GM19467 (cell line): Measurements from ENCODE around the gene HSD11B2.

Experiments
- ATAC-seq: cut with Tn5 transposase; IDR thresholded peaks from one replicate; pipeline ENCODE4 v1.9.1; 2021; ENCODE audit warnings: mild to moderate bottlenecking, moderate library complexity; ENCODE audit not compliant: unreplicated experiment

Gene HSD11B2

DNA sequence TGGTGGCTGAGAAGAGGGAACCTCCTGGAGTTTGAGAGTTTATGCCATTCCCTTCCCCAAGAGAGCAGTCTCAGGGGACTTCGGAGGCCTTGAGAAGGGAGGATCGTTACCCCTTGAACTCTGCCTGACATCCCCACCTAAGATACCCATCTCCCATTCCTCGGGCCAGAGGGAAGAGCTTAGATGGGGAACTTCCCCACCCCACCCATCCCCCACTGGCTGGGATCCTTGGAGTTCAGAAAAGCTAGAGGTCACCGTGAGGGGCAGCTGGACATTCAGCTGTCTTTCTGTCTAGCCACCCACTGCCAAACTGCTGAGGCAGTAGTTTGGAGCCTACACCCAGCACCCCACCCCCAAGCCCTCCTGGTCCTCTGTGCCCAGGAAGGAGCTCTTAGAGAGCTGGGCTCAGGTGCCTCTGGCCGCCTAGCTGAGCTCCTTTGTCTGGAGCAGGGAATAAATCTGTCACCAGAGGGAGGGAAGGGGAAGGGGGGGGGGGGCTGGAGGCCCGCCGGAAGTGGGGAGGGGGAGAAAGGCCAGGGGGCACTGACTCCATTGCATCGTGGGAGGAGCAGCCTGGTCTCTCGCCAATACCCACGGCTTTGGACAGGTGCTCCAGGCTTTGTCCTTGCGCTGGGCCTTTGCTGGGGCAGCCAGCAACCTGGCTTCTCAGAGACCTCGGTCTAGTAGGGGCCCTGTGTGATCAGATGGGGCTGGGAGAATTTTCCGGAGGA, 1.0 kb downstream of the HSD11B2 start:
- ATAC-seq, result no peak

- ATAC-seq, result no peak
Measured at GRCh38 chr16:67432506-67432890, 1.6 kb downstream of the HSD11B2 start.

- no peak for ATAC-seq
Measured at GRCh38 chr16:67433131-67433719, 2.3 kb downstream of the HSD11B2 start.

DNA sequence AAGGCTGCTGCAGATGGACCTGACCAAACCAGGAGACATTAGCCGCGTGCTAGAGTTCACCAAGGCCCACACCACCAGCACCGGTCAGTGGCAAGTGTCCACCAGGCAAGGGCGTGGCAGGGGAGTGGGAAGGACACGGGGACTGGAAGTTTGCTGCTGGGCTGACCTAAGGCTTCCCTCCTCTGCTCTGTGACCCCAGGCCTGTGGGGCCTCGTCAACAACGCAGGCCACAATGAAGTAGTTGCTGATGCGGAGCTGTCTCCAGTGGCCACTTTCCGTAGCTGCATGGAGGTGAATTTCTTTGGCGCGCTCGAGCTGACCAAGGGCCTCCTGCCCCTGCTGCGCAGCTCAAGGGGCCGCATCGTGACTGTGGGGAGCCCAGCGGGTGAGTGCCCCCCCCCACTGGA, 4.8 kb downstream of the HSD11B2 start:
- no peak for ATAC-seq

GRCh38 chr16:67436640-67437193, 5.8 kb downstream of the HSD11B2 start:
- ATAC-seq, result no peak

GRCh38 chr16:67437513-67437912, 6.6 kb downstream of the HSD11B2 start:
- ATAC-seq, result no peak

DNA sequence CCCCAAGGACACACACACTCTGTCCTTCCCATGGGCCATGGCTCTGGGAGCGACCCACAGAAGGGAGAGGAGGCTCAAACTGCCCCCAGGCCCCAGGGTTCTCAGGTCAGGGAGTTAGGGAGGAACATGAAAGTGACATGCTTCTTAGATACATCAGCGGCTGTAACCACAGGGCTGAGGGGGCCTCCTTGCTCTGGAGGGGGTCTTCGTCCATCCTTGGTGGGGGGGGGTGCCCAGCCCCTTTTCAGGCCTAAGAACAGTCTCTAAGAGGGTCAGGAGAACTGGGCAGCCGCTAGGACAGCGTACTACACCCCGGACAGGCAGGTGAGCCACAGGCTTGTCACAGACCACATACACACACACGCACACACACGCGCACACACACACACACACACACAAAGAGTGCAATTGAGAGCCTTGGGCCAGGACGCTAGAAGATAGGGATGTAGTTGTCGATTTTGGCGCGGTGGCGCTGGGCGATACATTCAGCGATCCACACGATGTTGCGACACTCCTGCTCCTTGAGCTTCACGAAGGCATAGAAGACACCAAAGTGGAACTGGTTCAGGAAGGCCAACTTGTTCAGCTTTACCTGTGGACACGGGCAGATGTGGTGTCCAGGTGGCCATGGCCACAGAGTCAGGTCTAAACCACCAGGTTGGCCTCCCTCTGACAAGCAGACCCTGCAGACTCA, 7.3 kb downstream of the HSD11B2 start:
- no peak for ATAC-seq

DNA sequence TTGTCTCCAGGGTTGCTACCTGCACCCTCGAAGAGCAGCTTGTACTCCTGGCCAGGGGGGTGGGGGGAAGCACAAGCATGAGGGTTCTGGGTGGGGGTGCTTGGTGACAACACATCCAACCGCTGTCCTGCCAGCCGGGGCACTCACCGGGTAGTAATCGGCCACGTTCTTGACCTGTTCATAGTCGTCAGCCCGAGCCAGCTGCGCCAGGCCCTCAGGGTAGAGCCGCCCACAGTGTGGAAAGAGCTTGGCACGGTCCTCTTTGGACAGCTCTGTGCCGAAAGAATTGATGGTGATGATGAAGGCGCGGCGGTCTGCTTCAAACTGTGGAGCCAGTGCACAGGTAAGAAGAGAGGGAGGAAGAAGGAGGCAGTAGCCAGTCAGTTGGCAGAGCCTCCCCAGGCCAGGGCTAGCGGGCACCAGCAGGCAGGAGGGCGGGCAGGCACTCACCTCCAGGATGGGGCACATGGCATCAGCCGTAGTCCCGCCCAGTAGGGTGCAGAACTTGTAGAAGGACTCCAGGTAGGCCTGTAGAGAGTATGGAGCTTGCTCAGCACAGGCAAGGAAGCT, 8.0 kb downstream of the HSD11B2 start:
- ATAC-seq, result no peak

GRCh38 chr16:67441271-67441753, 10.4 kb downstream of the HSD11B2 start:
- ATAC-seq, result no peak

DNA sequence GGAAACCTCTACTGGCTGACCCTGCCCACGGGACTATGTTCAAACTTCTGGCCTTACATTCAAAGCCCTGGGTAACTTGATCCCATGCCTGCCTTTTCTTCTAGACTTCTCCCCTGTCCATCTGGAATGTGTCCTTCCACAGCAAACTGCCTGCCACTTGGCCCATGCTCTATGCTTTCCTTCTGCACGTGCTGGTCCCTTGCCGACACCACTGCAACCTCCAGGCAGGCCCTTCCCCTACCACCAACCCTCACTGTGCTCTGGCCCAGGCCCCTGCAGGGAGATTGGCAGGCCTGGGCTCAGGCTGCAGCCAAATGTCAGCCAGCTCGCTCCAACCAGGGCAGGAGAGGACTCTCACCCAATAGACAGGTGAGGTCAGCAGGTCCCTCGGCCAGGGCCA, 11.0 kb downstream of the HSD11B2 start:
- no peak for ATAC-seq

- no peak for ATAC-seq
Measured at GRCh38 chr16:67442581-67443255, 11.8 kb downstream of the HSD11B2 start.

DNA sequence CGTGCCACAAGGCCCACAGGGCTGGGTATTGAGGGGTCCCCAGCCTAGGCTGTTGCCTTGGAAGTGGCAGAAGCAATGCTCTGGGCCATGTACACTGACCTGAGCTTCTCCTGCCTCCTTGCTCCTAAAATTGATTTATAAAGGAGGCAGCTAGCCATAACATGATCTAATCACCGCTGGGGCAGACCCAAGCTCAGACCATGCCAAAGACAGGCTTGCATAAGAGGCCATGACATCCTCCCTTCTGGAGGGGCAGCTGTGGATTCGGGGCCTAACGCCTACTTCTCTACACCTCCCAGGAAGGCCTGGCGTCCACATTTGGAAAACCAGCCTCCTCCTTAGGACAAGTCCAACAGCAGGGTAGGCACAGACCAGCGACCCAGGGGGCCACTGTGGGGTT, 12.3 kb downstream of the HSD11B2 start:
- no peak for ATAC-seq

- ATAC-seq, result no peak
Measured at GRCh38 chr16:67444259-67445125, 13.6 kb downstream of the HSD11B2 start.

- ATAC-seq, result no peak
Measured at GRCh38 chr16:67445126-67445426, 14.2 kb downstream of the HSD11B2 start.

DNA sequence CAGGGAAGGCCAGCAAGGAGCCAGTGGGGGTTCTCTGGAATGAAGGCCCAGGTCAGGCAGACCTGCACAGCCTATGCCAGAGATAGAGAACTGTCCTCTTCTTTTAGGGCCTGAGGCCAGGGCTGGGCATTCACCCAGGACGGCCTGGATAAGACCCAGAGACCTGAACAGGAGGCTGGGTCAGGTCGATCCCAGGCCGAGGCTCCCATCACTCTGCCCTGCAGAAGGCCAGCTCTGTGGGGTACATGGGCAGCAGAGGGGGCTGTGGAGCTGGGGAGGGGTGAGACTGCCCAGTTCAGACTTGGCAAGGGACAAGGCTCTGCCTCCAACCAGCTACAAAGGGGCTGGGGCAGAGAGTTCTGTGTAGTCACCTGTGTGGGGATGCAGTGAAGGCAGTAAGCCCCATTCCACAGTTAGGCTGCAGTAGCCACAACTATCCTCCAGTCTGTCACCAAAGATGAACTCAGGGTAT, 14.6 kb downstream of the HSD11B2 start:
- no peak for ATAC-seq

GRCh38 chr16:67445913-67446907, 15.3 kb downstream of the HSD11B2 start:
- ATAC-seq, result no peak

DNA sequence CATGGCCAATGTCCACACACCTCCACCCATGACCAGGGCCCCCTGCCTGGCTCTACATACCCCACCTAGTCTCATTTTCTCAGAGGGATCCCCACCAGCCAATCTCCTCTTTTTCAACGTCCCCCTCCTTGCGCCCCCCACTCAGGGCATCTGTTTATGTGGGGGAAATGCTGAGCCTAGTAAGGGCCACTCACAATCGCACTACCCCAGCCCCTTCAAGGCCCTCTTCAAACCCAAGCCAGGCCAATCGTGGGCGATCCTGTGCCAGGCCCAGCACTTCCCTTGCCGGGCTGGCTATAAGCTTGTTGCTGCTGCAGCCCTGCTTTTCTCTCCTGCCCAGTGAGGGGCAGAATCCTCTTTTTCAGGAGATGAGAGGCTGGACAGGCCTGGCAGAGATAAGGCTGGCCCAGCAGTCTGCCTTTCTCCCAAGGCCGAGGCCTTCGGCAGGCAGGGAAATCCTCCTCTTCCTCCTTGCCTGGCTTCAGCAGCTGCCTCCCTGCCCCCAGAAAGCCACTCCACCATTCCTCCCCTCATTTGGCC, 16.1 kb downstream of the HSD11B2 start:
- ATAC-seq, result no peak

DNA sequence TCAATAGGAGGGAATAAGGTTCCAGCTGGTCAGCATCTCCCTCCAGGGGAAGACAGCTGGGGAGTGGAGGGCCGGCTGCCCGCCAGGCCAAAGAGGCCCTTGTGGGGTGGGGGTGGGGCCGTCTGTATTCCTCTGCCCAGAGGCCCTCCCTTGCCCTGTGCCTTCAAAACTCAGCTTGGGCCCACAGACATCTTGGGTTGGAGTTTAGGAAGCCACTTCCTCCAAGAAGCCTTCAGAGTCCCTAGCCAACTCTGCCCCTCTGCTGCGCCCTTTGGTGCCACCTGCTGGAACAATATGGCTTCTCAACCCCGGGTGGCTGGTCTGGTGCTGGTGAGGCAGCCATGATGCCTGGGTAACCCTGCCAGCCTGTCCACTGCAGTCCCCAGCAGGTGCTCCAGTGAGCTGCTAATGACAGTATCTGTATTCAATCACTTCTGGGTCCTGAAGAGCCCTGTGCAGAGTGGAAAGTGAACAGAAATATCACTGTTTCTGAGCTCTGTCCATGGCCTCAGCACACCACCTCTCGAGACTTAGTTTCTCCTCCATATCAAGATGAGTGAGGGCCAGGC, 16.7 kb downstream of the HSD11B2 start:
- no peak for ATAC-seq
